Endothelial cell of umbilical vein (primary cell): Measurements from ENCODE around the gene ART5. TPM values are rescaled to one million over a fixed set of nuclear protein-coding genes. Genes with fewer than 3 reads are reported as not detected.

Source experiments
- BruUV-seq: library from RNA; stranded (reverse); fragments of 400-500 nt; replicated peaks from 2 replicates; lab custom pipeline; 2021; lab: Mats Ljungman, UMichigan
- CTCF ChIA-PET: fragments of 300-600, 350-600 bp; sonication (Branson Sonifier 250); formaldehyde crosslinking; loops from one replicate; lab custom pipeline; 2021; ENCODE audit warnings: antibody characterized with exemption, inconsistent platforms; lab: Charles Lee
- POLR2A ChIA-PET: fragments of 300-600, 350-600 bp; sonication (Branson Sonifier 250); formaldehyde crosslinking; loops from one replicate; lab custom pipeline; 2021; ENCODE audit warnings: antibody characterized with exemption, inconsistent platforms; lab: Charles Lee
- DNase-seq: peaks from one replicate; pipeline ENCODE4 v3.0.0-alpha.2; 2011; ENCODE audit warnings: low read depth, low spot score
- FAIRE-seq: peaks from 2 replicates; lab custom pipeline; 2011; peaks lifted over from hg19 to GRCh38; lab: Jason Lieb, UNC
- H2AFZ ChIP-seq: 2 replicates; pipeline ENCODE4 v1.6.0; 2012; ENCODE audit warnings: low read depth, low read length, control low read depth, inconsistent platforms
- H3K27ac ChIP-seq: 2 replicates; pipeline ENCODE4 v1.5.1; 2011; ENCODE audit warnings: low read depth, mild to moderate bottlenecking, control low read depth, low read length, moderate library complexity; ENCODE audit not compliant: insufficient read depth
- H3K27me3 ChIP-seq, 2 experiments: 2 replicates each; pipeline versions ENCODE4 v1.6.0 to v1.6.1; 2011; ENCODE audit warnings: low read length in 2 of 2, mixed read lengths in 1 of 2; ENCODE audit not compliant: control insufficient read depth in 2 of 2, insufficient read depth in 2 of 2
- H3K36me3 ChIP-seq, 2 experiments: 2 replicates in 1 of 2; 3 replicates in 1 of 2; pipeline ENCODE4 v1.5.1; 2011; ENCODE audit warnings: low read length in 2 of 2, mild to moderate bottlenecking in 1 of 2, moderate library complexity in 1 of 2; ENCODE audit not compliant: control insufficient read depth in 2 of 2, insufficient read depth in 2 of 2; ENCODE audit errors: extremely low read depth in 1 of 2
- H3K4me1 ChIP-seq: 3 replicates; pipeline ENCODE4 v1.5.1; 2011; ENCODE audit warnings: mild to moderate bottlenecking, low read length; ENCODE audit not compliant: control insufficient read depth, insufficient read depth; ENCODE audit errors: extremely low read depth
- H3K4me2 ChIP-seq: 2 replicates; pipeline ENCODE4 v1.6.1; 2011; ENCODE audit warnings: low read length, control low read depth, mixed read lengths; ENCODE audit not compliant: insufficient read depth
- H3K4me3 ChIP-seq, 3 experiments: fragments of 200-600 bp in 1 of 3; sonication (generic), shearing (Covaris generic) in 1 of 3; replicated peaks in 1 of 3; 2 replicates each; pipeline ENCODE4 v1.5.1; 2011 to 2016; ENCODE audit warnings: control low read depth in 3 of 3, low read length in 3 of 3, mild to moderate bottlenecking in 2 of 3, inconsistent platforms in 1 of 3, low read depth in 1 of 3, moderate library complexity in 1 of 3; ENCODE audit not compliant: insufficient read depth in 1 of 3
- H3K79me2 ChIP-seq: 2 replicates; pipeline ENCODE4 v1.6.0; 2012; ENCODE audit warnings: low read length, inconsistent platforms; ENCODE audit not compliant: control insufficient read depth, insufficient read depth
- H3K9ac ChIP-seq: replicated peaks from 2 replicates; pipeline ENCODE3; 2011; ENCODE audit warnings: low read length, control low read depth; ENCODE audit not compliant: insufficient read depth; ENCODE audit errors: extremely low read depth
- H3K9me1 ChIP-seq: replicated peaks from 3 replicates; pipeline ENCODE4 v1.6.0; 2011; ENCODE audit warnings: mild to moderate bottlenecking, low read length; ENCODE audit not compliant: control insufficient read depth, insufficient read depth; ENCODE audit errors: extremely low read depth
- H3K9me3 ChIP-seq: replicated peaks from 2 replicates; pipeline ENCODE4 v1.5.1; 2012; ENCODE audit warnings: low read length, inconsistent platforms; ENCODE audit not compliant: control insufficient read depth, insufficient read depth
- H4K20me1 ChIP-seq: replicated peaks from 2 replicates; pipeline ENCODE3; 2011; ENCODE audit warnings: mild to moderate bottlenecking, low read length; ENCODE audit not compliant: control insufficient read depth, insufficient read depth; ENCODE audit errors: extremely low read depth
- CTCF ChIP-seq, 2 donors: IDR thresholded peaks; 1 replicate in 1 of 2; 2 replicates in 1 of 2; pipeline ENCODE4 v1.5.1; 2011; ENCODE audit warnings: low read length in 2 of 2, mild to moderate bottlenecking in 2 of 2, moderate library complexity in 2 of 2, control low read depth in 1 of 2, inconsistent platforms in 1 of 2, low read depth in 1 of 2; ENCODE audit not compliant: insufficient read depth in 1 of 2; ENCODE audit errors: extremely low read depth in 1 of 2
- EZH2 ChIP-seq: IDR thresholded peaks from 2 replicates; pipeline ENCODE4 v1.6.1; 2012; ENCODE audit warnings: borderline replicate concordance, low read depth, mild to moderate bottlenecking, moderate library complexity, low read length, inconsistent platforms; ENCODE audit not compliant: severe bottlenecking
- FOS ChIP-seq: IDR thresholded peaks from 2 replicates; pipeline ENCODE4 v1.6.1; 2011; ENCODE audit warnings: mild to moderate bottlenecking, low read length, moderate library complexity, borderline replicate concordance; ENCODE audit not compliant: insufficient read depth
- GATA2 ChIP-seq: IDR thresholded peaks from 2 replicates; pipeline ENCODE4 v1.7.0; 2011; ENCODE audit warnings: low read depth, mild to moderate bottlenecking, moderate library complexity, mixed read lengths, low read length; ENCODE audit not compliant: insufficient read length, insufficient read depth
- JUN ChIP-seq: IDR thresholded peaks from 2 replicates; pipeline ENCODE4 v1.6.1; 2011; ENCODE audit warnings: borderline replicate concordance, low read depth; ENCODE audit not compliant: insufficient read length, insufficient read depth
- POLR2A ChIP-seq: IDR thresholded peaks from 2 replicates; pipeline ENCODE4 v1.6.1; 2012; ENCODE audit warnings: low read depth, mild to moderate bottlenecking, control low read depth, low read length
- POLR2AphosphoS5 ChIP-seq: IDR thresholded peaks from 2 replicates; pipeline ENCODE4 v1.6.1; 2012; ENCODE audit warnings: low read depth, mild to moderate bottlenecking, control low read depth, low read length, moderate library complexity; ENCODE audit not compliant: insufficient read depth
- dilution Hi-C: fragments of 300-500 bp; cut with MboI; formaldehyde crosslinking; loops from one replicate; pipeline ENCODE4 v1.15.0; 2019; ENCODE audit warnings: low sequenced_read_pairs; ENCODE audit not compliant: extremely low pct_ligation_motif_present
- intact Hi-C: fragments of 100-400 bp; cut with micrococcal nuclease; formaldehyde crosslinking; loops from one replicate; pipeline ENCODE4 v1.10.0; 2022
- polyA plus RNA-seq, 4 experiments: library from polyadenylated mRNA; depleted of rRNA in 3 of 4; stranded (reverse) in 3 of 4; unstranded in 1 of 4; fragments of >200 nt; gene quantifications; 2 replicates each; pipeline versions ENCODE4 v1.2.1 to v1.2.3, GENCODE V29; 2011 to 2012; ENCODE audit warnings: missing spikeins in 1 of 4
- total RNA-seq: library from RNA; stranded (reverse); gene quantifications from 2 replicates; pipeline ENCODE4 v1.2.3, GENCODE V29; 2021
- TF ChIP-seq, protein P1 (sequence below): IDR thresholded peaks from 2 replicates; pipeline ENCODE4 v1.6.1; 2011; ENCODE audit not compliant: insufficient read depth, insufficient read length

ART5 gene
- total and polyA plus RNA-seq, 2 donors (not counting 3 experiments of a cell fraction or from before 2014, with no cell fraction given), result not detected

GRCh38 chr11:3664032-3664630 lies 22.3 kb upstream of the ART5 start:
- no peaks in the 10 kb centered on the region for H3K9me1 ChIP-seq
- H3K79me2 ChIP-seq, result no peaks in the 10 kb centered on the region
- TF ChIP-seq POLR2A (no peak), POLR2AphosphoS5 (no peak), JUN (no peak), GATA2 (no peak), FOS (no peak), EZH2 (no peak), CTCF (IDR thresholded peaks at IDR 0.05; ENCODE audit: extremely low read depth in 1 of 2, insufficient read depth in 1 of 2, low read depth in 1 of 2, low read length in 2 of 2) (no peak)
- TF ChIP-seq, protein P1, sequence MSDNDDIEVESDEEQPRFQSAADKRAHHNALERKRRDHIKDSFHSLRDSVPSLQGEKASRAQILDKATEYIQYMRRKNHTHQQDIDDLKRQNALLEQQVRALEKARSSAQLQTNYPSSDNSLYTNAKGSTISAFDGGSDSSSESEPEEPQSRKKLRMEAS, result no peak
- no peak overlapping the region for H3K27ac ChIP-seq
- ChIA-PET POLR2A (no interaction called here), CTCF (interaction anchor here (1.4 kb wide), 1 partner anchor 256 kb away, joined by 3 read pairs; no protein-coding TSS in a partner anchor)
- dilution Hi-C loops, result no loop called here
- H2AFZ ChIP-seq, result no peak overlapping the region
- H3K4me3 ChIP-seq, result no peak overlapping the region
- no TSS peak for BruUV-seq
- no peaks in the 10 kb centered on the region for H4K20me1 ChIP-seq
- peaks cover 0 to 10% of the 10 kb centered on the region in 2 experiments for H3K36me3 ChIP-seq
- no peaks in the 10 kb centered on the region for H3K9me3 ChIP-seq
- intact Hi-C loops, result no loop called here
- H3K4me2 ChIP-seq, result no peak overlapping the region
- no peaks in the 10 kb centered on the region for H3K27me3 ChIP-seq
- H3K9ac ChIP-seq, result no peak overlapping the region
- FAIRE-seq (no peak), DNase-seq (no peak)
- H3K4me1 ChIP-seq, result no peaks in the 10 kb centered on the region
